Inflammatory macrophage (primary cell): ENCODE results near the gene STRN.
"Not testable (repeated sequence)": the region's sequence is repeated elsewhere in the genome, so short reads cannot be mapped to it uniquely, and the experiment has no call there.

Experiments used
- DNase-seq, 2 donors: peaks; one replicate each; pipeline ENCODE4 v3.0.0-alpha.2; 2020 to 2022

Gene STRN

DNA sequence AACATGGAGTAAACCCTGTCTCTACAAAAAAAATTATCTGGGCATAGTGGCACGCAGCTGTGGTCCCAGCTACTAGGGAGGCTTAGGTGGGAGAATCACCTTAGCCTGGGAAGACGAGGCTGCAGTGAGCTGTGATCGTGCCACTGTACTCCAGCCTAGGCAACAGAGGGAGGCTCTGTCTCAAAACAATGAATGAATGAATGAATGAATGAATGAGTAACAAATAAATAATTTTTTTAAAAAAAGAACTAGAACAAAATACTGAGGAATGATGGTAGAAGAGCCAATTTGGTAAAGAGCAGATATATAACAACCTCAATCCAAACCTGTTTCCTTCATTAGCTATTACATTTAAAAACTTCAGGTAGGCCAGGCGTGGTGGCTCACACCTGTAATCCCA is 60.1 kb downstream of the STRN start:
- no peak for DNase-seq

DNA sequence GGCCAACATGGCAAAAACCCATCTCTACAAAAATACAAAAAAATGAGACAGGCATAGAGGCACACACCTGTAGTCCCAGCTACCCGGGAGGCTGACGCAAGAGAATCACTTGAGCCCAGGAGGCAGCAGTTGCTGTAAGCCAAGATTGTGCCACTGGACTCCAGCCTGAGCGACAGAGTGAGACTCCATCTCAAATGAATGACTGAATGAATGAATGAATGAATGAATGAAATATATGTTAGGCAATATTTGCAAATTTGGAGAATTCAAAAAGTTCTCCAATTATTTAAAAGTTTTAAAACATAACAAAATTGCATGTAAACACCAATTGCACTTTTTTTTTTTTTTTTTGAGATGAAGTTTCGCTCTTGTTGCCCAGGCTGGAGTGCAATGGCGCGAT is 61.7 kb downstream of the STRN start:
- DNase-seq, result no peak

DNA sequence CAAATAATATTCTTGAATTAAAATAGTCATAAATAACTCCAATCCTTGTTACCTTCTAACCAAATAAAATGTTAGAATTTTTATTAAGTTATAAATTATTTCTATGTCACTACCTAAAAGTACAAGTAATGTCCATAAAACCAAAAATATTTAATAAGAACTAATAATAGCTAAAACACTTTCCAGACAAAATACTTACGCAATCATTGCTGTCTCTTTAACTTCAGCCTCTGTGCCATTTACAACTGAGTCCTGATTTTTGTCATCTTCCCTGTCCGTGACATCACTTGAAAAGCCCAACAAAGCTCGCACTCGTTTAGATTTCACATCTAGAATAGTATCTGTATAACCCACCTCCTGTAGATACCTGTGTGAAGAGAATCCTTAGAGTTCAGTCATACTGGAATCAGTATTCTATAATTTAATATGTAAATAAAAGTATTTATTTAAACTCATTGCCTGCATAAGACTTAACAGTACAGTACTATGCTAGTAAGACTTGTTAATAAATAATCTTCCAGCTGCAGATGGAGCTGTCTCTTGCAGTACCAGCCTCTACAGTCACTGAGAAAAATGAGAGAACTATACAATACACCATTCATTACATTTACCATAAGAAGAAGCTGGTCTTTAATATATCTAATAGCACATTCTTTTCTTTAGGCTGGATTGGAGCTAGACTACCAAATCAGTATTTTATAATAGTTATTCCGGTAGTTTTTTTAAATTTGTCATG is 63.8 kb downstream of the STRN start:
- no peak for DNase-seq

DNA sequence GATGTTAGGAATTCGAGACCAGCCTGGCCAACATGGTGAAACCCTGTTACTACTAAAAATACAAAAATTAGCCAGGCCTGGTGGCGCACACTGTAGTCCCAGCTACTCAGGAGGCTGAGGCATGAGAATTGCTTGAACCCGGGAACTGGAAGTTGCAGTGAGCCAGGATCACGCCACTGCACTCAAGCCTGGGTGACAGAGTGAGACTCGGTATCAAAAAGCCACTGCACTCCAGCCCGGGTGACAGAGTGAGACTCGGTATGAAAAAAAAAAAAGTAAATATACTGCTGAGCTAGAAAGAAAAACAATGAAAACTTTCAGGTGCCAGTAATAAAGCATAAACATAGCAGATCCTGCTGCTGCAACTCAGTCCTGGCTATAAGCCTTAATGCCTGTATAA is 73.5 kb downstream of the STRN start:
- no peak for DNase-seq

DNA sequence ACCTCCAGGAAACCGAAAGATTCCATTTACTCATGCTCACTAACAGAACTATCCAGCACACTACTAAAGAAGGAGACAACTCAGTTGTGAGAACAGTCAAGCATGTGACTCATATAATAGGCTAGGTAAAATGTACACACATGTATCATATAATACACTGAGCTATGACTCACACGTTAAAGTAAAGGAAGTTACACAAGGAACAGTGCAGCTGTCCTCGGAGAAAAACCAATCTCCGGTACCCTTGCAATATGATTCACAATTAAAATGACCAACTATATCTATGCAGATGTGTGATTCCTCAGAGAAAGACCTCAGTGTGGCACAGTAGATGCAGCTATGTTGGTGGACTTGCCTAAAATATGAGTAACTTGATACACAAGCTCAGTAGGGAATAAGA is 76.5 kb downstream of the STRN start:
- DNase-seq, result peak; percentile 19 to 46

DNA sequence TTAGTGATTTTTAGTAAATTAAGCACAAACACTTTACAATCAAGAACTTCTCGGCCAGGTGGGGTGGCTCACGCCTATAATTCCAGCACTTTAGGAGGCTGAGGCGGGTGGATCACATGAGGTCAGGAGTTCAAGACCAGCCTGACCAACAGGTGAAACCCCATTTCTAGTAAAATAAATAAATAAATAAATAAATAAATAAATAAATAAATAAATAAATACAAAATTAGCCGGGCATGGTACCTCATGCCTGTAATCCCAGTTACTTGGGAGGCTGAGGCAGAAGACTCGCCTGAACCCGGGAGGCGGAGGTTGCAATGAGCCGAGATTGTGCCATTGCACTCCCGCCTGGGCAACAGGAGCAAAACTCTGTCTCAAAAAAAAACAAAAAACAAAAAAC is 79.2 kb downstream of the STRN start:
- DNase-seq, result not testable (repeated sequence)

DNA sequence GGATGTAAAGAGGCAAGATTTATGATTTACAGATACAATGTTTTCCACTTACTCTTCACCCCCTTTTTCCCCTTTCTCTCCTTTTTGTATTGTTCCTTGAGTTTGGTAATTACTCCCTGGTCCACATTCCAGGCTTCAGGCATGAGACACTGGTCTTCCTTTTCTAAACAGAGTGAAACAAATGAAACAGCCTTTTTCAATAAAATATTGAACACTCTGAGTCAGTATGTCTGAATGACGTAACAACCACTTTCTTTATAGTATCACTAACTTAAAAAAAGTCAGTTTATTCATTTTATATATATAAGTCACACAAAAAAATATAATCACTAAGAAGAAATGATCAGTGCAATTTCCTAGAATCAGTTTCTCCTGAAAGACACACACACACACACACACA is 79.7 kb downstream of the STRN start:
- no peak for DNase-seq

DNA sequence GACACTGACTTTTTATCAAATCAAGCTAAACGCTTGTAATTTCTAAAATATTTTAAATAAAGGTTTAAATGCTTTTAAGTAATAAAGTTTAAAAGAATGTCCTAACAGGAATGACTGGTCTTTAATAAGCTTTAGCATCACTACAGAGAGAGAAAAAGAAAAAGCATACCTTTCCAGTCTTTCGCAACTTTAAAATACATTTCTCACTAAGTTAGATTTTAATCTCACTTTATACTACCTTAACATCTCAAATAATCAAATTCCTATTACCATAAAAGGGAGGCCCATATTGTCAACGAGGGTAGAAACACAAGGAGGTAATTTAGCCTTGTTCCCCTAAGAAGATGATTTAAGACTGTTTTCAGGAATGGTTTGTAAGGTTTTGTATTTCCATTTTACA is 80.7 kb downstream of the STRN start:
- no peak for DNase-seq

DNA sequence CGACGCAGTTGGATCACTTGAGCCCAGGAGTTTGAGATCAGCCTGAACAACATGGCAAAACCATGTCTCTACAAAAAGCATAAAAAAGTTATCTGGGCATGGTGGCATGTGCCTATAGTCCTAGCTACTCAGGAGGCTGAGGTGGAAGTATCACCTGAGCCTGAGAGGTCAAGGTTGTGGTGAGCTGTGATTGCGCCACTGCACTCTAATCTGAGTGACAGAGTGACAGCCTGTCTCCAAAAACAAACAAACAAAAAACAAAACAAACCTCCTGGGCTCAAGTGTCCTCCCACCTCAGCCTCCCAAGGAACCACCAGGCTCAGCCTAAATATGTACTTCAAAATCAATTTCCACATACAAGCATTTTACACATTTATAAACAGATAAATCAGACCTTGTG is 83.8 kb downstream of the STRN start:
- no peak for DNase-seq

DNA sequence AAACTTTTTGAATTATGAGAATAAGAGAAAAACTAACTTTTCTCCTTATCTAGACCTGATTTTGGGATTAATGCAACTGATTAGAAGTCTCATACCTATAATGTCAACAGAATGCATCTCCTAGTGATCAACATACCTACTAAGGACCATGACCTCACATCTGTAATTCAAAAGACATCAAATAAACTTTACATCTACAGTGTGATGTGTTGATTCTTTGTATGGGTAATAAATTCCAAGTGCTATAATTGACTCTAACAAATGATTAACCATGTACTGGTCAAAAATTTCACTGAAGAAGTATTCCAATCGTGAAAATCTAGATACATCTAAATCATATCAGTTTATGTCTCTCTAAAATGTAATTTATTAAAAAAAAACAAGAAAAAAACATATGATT is 84.5 kb downstream of the STRN start:
- DNase-seq, result no peak

DNA sequence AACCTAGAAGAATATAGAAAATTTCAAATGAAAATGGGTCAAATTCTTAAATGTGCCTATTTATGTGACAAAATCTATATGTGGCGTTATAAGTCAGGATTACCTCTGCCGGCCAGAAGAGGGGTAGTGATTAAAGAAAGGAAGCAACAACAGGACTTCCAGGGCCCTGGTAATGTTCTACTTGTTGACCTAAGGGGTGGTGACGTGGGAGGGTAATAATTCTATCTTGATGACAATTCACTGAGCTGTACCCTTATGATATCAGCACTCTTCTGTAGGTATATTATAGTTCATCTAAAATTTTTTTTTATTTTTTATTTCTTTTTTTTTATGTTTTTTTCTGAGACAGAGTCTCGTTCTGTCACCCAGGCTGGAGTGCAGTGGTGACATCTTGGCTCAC is 87.9 kb downstream of the STRN start:
- DNase-seq, result no peak

DNA sequence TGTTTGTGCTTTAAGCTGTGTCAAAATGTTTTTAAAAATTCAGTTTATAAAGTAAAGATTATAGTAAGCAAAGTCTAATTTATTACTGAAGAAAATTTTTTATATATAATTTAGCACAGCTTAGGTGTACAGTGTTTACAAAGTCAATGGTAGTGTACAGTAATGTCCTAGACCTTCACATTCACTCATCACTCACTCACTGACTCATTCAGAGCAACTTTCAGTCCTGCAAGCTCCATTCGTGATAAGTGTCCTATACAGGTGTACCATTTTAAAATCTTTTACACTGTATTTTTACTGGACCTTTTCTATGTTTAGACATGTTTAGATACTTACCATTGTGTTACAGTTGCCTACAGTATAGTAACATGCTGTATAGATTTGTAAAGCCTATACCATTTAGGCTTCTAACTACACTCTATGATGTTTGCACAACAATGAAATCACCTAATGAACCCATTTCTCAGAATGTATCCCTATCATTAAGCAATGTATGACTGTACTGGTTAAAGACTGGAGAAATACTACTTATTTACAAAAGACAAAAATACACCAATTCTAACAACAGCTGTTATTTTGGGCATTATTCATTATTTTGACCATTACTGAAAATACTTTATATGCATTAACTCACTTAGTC is 95.1 kb downstream of the STRN start:
- no peak for DNase-seq

DNA sequence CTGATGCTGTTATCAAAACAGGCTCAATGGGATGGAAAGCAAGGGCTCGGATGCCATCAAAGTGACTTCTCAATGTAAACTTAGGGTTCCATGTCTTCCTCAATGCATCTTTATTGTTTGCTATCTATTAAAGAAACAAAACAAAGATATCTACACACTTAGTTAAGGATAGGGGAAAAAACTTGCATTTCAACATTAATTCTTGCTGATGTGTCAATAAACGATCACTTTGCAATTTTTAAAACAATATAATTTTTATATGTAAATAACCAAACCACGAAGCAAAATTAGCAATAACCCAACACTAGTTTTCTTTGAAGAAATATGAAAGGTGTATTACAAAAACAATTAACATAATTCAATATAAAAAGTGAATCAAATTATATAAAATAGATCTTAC is 96.7 kb downstream of the STRN start:
- no peak for DNase-seq

DNA sequence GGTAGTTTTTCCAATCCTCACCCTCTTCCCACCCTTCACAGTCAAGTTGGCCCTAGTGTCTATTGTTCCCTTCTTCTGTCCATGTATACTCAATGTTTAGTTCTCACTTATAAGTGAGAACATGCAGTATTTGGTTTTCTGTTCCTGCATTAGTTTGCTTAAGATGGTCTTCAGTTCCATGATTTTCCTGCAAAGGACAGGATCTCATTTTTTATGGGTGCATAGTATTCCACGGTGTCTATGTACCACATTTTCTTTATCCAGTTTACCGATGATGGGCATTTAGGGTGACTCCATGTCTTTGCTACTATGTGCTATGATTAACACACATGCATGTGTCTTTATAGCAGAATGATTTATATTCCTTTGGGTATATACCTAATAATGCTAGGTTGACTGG is 104.4 kb downstream of the STRN start:
- no peak for DNase-seq

DNA sequence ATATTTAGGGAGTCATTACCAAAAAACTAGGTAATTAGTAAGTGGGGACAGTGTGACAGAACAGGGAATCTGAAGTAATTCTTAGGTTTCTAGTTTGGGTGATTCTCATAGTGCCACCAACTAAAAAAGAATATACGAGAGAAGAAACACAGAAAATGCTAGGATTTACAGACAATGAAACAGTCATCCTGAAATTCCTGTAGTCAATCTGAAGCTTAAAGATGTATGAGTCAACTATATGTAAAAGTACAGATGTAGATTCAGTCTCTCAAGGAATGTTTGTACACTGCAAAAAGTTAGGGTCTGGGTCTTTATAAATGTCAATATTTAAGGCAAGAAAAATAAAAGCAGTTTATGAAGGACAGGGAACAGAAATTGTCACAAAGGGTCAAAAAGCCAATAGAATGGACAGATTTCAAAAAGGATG is 107.0 kb downstream of the STRN start:
- DNase-seq, result no peak

DNA sequence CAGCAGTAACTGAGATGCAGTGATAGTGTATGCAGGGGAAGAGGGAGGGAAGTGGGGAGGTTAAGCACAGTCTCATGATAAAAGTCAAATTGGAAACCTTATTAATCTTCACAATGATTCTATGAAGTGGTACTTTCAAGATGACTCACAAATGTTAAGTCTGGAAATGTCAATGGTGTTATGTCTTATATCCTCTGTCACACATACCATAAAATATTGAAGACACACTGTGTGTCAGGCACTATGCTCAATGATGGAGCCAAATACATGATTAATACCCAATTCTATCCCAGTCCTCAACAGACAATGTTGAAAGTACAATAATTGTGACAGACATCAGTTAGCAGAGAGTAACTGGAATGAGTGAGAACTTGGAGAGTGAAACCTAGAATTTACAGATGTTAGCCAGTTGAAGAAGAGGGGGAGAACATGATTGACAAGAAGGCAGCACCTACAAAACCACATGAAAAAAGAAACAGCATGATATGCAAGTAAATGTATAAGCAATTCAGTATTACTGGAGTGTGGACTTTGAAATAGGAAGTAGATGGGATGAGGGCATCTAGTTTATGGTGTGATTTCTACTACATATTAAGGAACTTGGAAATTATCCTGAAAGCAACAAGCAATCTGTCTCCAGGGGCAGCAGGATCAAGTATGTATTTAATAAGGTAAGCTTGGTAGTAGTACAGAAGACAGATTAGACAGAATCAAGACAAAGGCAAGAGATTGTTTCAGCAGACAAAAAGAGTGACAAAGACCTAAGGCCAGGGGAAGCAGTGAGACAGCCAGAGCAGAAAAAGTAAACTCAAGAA is 107.6 kb downstream of the STRN start:
- no peak for DNase-seq

DNA sequence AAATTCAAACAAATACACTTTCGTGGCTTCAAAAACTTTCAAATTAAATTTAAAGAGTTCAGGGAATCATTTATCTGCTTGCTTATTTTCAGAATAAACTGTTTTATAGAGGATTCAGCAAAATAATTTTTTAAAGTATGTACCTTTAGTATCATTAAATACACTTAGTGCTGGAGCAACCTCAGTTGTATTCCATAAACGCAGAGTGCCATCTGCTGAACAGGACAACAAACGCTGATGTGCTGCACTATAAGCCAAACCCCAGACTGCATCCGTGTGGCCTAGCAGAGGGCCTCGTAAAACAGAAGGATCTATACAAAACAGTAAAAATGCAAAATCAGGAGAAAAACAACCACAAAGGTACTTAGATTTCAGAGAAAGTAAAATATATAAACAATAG is 108.6 kb downstream of the STRN start:
- no peak for DNase-seq

DNA sequence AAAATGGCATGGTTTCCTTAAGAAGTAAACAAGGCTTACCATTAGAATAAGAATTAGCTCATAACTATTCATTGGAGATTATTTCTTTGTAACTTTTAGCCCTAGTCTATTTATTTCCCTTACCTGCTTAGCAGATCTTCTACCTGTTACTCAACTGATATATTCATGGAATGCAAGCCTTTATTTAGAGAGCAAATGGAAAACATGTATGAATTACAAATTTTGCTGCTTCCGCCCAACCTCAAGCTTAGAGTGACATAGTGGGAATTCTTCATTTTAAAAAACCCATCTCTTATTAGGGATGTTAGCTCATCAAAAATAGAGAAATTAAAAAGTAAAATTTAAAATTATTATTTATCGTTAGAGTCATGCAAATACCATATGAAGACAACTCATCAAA is 110.9 kb downstream of the STRN start:
- no peak for DNase-seq

DNA sequence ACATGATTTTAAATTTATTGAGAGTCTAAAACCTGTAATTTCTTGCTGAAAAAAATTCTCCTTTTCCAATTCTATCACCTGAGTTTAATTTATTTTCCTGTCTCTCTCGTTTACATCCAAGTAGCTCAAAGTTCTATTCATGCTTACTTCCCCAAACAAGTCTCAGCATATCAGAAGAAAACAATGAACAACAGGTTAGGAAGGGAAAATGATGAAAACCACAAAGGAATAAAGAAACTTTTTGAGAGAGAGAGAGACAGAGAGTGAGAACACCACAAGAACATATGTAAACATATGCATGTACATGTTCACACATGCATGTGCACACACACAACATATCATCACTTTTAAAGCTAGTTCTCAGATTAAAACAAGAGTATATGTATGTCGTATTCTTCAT is 112.1 kb downstream of the STRN start:
- DNase-seq, result no peak

DNA sequence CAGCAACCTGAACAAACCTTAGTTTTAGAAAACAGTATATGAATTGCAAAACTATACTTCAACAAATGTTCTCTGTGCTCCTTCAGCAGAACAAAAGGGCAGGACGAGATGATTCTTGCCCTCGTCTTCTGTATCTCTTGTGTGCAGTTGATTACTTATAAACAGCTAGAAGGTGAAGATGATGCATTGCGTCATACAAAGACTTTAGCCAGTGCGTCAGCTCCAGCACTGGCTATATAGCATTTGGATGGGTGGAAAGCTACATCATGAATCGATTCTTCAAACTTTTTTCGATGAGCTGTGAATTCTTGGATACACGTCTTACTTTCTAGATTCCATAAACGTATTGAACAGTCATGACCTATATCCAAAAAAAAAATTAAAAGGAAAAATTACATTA is 117.1 kb downstream of the STRN start:
- DNase-seq, result no peak

DNA sequence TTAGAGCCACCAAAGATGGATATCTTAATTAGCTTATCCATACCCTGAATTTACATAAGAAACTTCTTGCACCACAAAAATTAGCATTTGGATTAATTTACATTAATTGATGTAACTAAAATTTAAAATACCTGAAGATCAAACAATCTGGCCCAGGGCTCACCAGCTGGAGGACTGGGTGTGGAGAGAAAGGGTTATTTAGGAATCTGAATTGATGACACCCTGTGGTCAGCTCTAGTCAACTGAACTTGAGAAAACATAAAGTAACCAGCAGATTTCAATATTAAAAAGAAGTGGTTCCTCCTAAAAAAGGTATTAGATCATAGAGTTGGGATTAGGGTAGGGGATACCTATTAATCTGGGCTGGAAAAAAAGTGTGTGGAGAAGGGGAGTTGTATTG is 122.5 kb downstream of the STRN start:
- DNase-seq, result no peak

DNA sequence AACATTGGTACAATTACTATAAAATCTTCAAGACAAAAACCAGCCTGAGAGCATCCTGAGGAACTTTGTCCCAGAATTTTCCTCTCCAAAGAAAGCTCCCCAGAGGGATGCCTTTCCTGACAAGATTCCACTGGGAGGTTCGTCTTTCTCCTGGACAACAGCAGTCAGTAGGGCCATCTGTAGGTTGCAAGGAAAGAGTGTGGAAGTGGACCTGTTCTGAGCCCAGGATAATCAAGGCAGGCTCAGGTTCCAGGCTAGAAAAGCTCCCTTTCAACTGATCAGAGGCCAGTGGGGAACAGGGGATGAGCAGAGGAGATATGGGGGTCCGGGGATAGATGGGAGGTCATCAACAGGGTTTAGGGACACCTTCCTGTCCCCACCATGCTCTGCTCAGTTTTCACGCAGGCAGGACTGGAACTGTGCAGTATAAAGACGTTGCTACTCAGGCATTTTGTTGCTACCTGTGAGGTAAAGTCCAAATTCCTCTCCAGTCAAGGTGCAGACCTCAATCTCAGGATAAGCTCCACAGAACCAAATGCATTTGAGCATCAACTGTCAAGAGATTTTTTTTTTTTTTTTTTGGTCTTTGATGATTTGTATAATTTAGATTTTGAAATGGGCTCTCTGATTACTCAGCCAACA is 126.2 kb downstream of the STRN start:
- DNase-seq, result no peak

DNA sequence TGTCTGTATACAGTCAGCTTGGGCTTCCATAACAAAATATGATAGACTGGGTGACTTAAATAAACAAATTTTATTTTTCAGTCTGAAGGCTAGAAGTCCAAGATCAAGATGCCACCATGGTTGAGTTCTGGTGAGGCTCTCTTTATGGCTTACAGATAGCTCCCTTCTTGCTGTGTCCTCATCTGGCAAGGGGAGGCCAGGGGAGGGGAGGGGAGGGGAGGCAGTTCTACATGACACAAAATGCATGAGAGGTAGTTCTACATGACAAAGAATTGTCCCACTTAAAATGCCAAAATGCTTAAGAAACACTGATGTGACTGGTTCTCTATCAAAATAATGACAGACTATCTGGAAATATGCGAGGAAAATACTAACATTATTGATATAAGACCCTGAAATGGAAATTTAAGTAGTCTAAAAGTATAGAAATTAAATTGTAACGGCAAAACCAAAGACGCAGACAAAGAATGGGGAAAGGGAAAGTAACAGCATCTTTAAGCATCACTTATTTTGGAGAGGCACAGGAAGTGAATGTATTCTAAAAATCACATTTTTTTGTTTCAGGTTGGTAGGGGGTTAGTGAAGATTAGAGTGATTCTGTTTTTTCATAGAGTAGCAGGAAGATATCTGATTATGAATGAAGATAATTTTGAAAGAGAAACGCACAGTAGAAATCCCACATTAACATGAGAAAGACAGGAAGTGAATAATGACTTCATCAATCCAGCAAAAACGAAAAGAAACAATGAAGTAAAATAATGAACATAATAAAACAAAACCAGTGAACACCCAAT is 131.4 kb downstream of the STRN start:
- DNase-seq, result no peak
